Stomach (tissue), 9 donors: ENCODE data around the gene MEP1B. TPM values are rescaled to one million over a fixed set of nuclear protein-coding genes. Genes with fewer than 3 reads are reported as not detected.

Source experiments
- DNase-seq, 2 donors: peaks; one replicate each; pipeline versions ENCODE4 v3.0.0 to v3.0.0-alpha.2; 2013 to 2019
- H3K27ac ChIP-seq, 5 donors: fragments of 200-600 bp in 4 of 5; sonication (generic) in 4 of 5; one replicate each; pipeline ENCODE4 v1.5.1; 2013 to 2019; ENCODE audit warnings: mild to moderate bottlenecking in 1 of 5, moderate library complexity in 1 of 5
- H3K27me3 ChIP-seq, 3 donors: fragments of 200-600 bp; sonication (generic); one replicate each; pipeline ENCODE4 v1.5.1; 2017 to 2019; ENCODE audit warnings: mixed run types in 1 of 3
- H3K36me3 ChIP-seq, 4 donors: fragments of 200-600 bp; sonication (generic); 1 replicate in 3 of 4; 2 replicates in 1 of 4; pipeline ENCODE4 v1.5.1; 2016 to 2019
- H3K4me1 ChIP-seq, 4 donors: fragments of 200-600 bp; sonication (generic); one replicate each; pipeline ENCODE4 v1.5.1; 2016 to 2019
- H3K4me3 ChIP-seq, 4 donors: fragments of 200-600 bp; sonication (generic) in 3 of 4; one replicate each; pipeline ENCODE4 v1.5.1; 2016 to 2019; ENCODE audit warnings: mild to moderate bottlenecking in 1 of 4
- H3K9me3 ChIP-seq, 4 donors: fragments of 200-600 bp; sonication (generic); one replicate each; pipeline ENCODE4 v1.5.1; 2016 to 2019
- EP300 ChIP-seq: sonication (generic); formaldehyde crosslinking; IDR thresholded peaks from one replicate; pipeline ENCODE4 v1.6.1; 2017; ENCODE audit warnings: antibody characterized with exemption
- POLR2A ChIP-seq, 4 donors: fragments of 450-650 bp; IDR thresholded peaks; one replicate each; pipeline ENCODE4 v1.6.1; 2016; ENCODE audit warnings: antibody characterized with exemption in 4 of 4, control low read depth in 2 of 4, mild to moderate bottlenecking in 1 of 4, moderate library complexity in 1 of 4
- POLR2AphosphoS5 ChIP-seq, 3 donors: sonication (generic); formaldehyde crosslinking; IDR thresholded peaks; one replicate each; pipeline ENCODE4 v1.6.1; 2016; ENCODE audit warnings: antibody characterized with exemption in 3 of 3
- WGBS, 5 donors: extraction: QIAGEN DNeasy Blood & Tissue Kit in 3 of 5; methylation state at CpG; one replicate each; pipeline versions ENCODE4 v1.1.5 to v1.1.7; 2013 to 2018; 5-methylcytosine and 5-hydroxymethylcytosine counted together
- intact Hi-C: fragments of 100-400 bp; cut with DNase I; formaldehyde crosslinking; loops from one replicate; pipeline ENCODE4 v1.15.1; 2023; ENCODE audit warnings: low total_unique reads
- polyA plus RNA-seq, 3 donors: library from polyadenylated mRNA; stranded (reverse); fragments of 200-250 nt; gene quantifications; one replicate each; pipeline ENCODE4 v1.2.3, GENCODE V29; 2013
- total RNA-seq, 5 donors: library from RNA; depleted of rRNA; stranded (reverse); fragments of >200 nt; gene quantifications; one replicate each; pipeline versions ENCODE4 v1.1.0 to v1.2.3, GENCODE V29; 2014 to 2016
- TF ChIP-seq, protein P1 (sequence below), 7 experiments: fragments of 450-650 bp in 4 of 7; fragments of 200-600 bp in 3 of 7; sonication (generic) in 3 of 7; IDR thresholded peaks; one replicate each; pipeline ENCODE4 v1.5.1; 2016 to 2019; ENCODE audit warnings: antibody characterized with exemption in 7 of 7, control low read depth in 2 of 7, mild to moderate bottlenecking in 1 of 7
- donor health status: healthy with polysubstance abuse.
- donor health status: Bipolar disorder and iron deficiency.
- donor health status: healthy.

The MEP1B gene
- total and polyA plus RNA-seq, 8 donors: 1.1 TPM; not detected in 7

DNA sequence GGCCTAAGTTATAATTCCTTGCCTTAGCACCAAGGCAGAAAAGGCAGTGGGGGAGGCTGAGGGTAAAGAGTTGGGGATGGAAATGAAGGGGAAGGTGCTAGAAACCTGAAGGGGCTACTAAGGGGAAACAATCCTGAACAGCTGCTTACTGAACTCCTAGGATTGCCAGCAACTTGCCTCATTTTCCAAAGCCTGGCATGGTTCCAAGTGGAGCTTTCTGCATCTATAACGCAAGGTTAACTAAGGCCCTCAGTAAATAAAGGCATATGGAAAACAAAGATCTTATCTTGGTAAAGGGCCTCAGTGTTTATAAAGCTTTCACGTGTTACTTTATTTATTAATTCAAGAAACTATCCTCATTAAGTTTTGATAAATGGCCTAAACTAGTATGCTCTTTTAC is 10.9 kb downstream of the MEP1B start:
- Histone ChIP-seq H3K27me3 (no peaks in the 10 kb centered on the region), H3K4me1 (no peaks in the 10 kb centered on the region), H3K4me3 (no peak overlapping the region), H3K9me3 (no peaks in the 10 kb centered on the region), H3K36me3 (no peaks in the 10 kb centered on the region), H3K27ac (no peak overlapping the region)
- TF ChIP-seq EP300 (no peak), POLR2A (IDR thresholded peaks at IDR 0.05) (no peak), POLR2AphosphoS5 (IDR thresholded peaks at IDR 0.05) (no peak)
- TF ChIP-seq, protein P1, sequence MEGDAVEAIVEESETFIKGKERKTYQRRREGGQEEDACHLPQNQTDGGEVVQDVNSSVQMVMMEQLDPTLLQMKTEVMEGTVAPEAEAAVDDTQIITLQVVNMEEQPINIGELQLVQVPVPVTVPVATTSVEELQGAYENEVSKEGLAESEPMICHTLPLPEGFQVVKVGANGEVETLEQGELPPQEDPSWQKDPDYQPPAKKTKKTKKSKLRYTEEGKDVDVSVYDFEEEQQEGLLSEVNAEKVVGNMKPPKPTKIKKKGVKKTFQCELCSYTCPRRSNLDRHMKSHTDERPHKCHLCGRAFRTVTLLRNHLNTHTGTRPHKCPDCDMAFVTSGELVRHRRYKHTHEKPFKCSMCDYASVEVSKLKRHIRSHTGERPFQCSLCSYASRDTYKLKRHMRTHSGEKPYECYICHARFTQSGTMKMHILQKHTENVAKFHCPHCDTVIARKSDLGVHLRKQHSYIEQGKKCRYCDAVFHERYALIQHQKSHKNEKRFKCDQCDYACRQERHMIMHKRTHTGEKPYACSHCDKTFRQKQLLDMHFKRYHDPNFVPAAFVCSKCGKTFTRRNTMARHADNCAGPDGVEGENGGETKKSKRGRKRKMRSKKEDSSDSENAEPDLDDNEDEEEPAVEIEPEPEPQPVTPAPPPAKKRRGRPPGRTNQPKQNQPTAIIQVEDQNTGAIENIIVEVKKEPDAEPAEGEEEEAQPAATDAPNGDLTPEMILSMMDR (IDR thresholded peaks at IDR 0.05): no peak
- peak in 1 of 2 donors; percentile 47 for DNase-seq
- WGBS, 5 donors: 18 to 37% (median 34%) methylated on average over 2 of the region's 2 CpGs
- intact Hi-C loops: no loop called here

DNA sequence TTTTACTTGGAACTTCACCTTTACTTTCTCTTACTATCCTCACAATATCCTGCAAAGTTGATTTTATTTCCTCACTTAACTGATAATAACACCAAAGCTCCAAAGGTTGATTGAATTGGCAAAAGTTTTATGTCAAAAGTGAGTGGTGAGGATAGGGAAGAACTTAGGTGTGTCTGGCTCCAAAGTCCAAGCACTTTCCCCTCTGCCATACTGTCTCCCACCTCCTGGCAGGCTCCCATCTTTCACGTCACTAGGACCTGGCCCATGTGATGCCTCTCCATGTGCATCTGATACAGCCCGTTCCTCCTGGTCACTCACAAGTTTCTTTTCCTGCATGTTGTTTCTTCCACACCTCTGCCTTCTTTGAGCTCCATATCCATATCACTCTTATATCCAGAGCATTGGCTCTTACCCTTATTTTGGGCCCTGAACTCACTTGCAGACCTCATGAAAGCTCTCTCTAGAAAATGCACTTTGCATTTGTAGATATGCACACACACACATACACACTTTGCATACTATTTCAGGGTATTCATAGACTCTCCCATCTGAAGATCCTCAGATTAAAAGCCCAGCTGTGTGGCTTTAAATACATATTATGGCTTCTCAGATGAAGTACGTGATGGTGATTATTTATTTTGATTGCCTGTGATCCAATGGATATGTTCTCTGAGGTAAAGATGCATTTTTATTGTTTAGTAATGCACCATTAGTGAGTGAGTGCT is 12.3 kb downstream of the MEP1B start:
- Histone ChIP-seq H3K9me3 (no peaks in the 10 kb centered on the region), H3K4me1 (no peaks in the 10 kb centered on the region), H3K27me3 (no peaks in the 10 kb centered on the region), H3K4me3 (no peak overlapping the region), H3K36me3 (no peaks in the 10 kb centered on the region), H3K27ac (no peak overlapping the region)
- intact Hi-C loops: no loop called here
- WGBS, 5 donors: 64 to 77% (median 74%) methylated on average over 3 of the region's 3 CpGs
- peak in 1 of 2 donors; percentile 16 for DNase-seq
- TF ChIP-seq POLR2AphosphoS5 (IDR thresholded peaks at IDR 0.05): no peak
- TF ChIP-seq EP300: no peak
- TF ChIP-seq POLR2A (IDR thresholded peaks at IDR 0.05): no peak
- TF ChIP-seq, protein P1 (IDR thresholded peaks at IDR 0.05): no peak

DNA sequence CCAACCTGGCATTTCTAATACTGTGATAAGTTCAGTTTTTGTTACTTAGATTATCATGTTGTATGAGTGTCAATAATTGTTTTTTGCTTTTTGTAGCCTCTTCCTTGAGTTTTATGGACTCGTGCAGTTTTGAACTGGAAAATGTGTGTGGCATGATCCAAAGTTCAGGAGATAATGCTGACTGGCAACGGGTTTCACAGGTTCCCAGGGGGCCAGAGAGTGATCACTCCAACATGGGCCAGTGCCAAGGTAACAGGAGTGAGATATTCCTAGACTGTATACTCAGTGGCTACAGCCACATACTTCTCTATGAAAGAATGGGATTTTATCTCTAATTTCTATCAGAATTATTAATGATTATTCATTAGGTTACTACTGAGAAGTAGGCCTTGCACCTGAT is 18.2 kb downstream of the MEP1B start:
- 20 to 42% (median 26%) methylated on average over 2 of the region's 2 CpGs for WGBS, 5 donors
- DNase-seq: peak; percentile 33 to 73
- Histone ChIP-seq H3K27me3 (no peaks in the 10 kb centered on the region), H3K27ac (no peak overlapping the region), H3K4me1 (peaks cover 0 to 12% (median 5%) of the 10 kb centered on the region in 4 donors), H3K36me3 (no peaks in the 10 kb centered on the region), H3K4me3 (no peak overlapping the region), H3K9me3 (no peaks in the 10 kb centered on the region)
- intact Hi-C loops: no loop called here
- TF ChIP-seq POLR2A (IDR thresholded peaks at IDR 0.05) (no peak), POLR2AphosphoS5 (IDR thresholded peaks at IDR 0.05) (no peak)

DNA sequence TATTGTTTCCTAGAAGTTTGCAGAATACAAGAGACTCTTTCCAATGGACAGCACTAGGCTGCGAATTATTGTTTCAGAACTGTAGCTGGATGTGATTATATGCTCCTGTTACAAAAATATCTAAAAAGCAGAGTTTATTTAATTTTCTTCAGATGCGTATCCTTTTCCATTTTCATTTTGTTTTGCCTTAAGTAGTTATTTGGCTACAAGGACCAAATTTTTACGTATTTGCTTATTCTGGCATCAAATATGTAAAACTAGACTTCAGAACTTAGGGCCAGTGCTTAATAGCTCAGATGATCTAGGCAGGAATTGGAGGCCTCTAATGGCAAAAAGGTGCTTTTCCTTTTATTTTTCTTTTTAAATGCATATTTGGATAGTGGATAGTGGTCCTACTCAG is 18.7 kb downstream of the MEP1B start:
- Histone ChIP-seq H3K9me3 (no peaks in the 10 kb centered on the region), H3K4me1 (peaks cover 0 to 12% (median 5%) of the 10 kb centered on the region in 4 donors), H3K27ac (no peak overlapping the region), H3K36me3 (no peaks in the 10 kb centered on the region), H3K4me3 (no peak overlapping the region), H3K27me3 (no peaks in the 10 kb centered on the region)
- WGBS, 5 donors: 45 to 67% (median 49%) methylated on average over 3 of the region's 3 CpGs
- TF ChIP-seq, protein P1 (IDR thresholded peaks at IDR 0.05): no peak
- TF ChIP-seq POLR2AphosphoS5 (IDR thresholded peaks at IDR 0.05) (no peak), POLR2A (IDR thresholded peaks at IDR 0.05) (no peak), EP300 (no peak)
- intact Hi-C loops: no loop called here
- DNase-seq: no peak
